Keratinocyte (primary cell): ENCODE measurements around the gene ZNF594. TPM values are rescaled to one million over a fixed set of nuclear protein-coding genes. Genes with fewer than 3 reads are reported as not detected.

ENCODE experiments used
- DNase-seq: peaks from one replicate; pipeline ENCODE4 v3.0.0-alpha.2; 2011; ENCODE audit warnings: low read depth, missing footprints, low spot score
- FAIRE-seq: peaks from 2 replicates; lab custom pipeline; 2011; peaks lifted over from hg19 to GRCh38; lab: Jason Lieb, UNC
- H2AFZ ChIP-seq: 2 replicates; pipeline ENCODE4 v1.6.0; 2012; ENCODE audit warnings: low read length, control low read depth, inconsistent platforms; ENCODE audit not compliant: control insufficient read depth
- H3K27ac ChIP-seq: 2 replicates; pipeline ENCODE4 v1.5.1; 2011; ENCODE audit warnings: low read length; ENCODE audit not compliant: control insufficient read depth, insufficient read depth
- H3K27me3 ChIP-seq: 3 replicates; pipeline ENCODE4 v1.6.0; 2011; ENCODE audit warnings: low read length; ENCODE audit not compliant: control insufficient read depth, insufficient read depth; ENCODE audit errors: extremely low read depth
- H3K36me3 ChIP-seq, 2 experiments: 2 replicates in 1 of 2; 3 replicates in 1 of 2; pipeline ENCODE4 v1.5.1; 2011; ENCODE audit warnings: low read length in 2 of 2, mild to moderate bottlenecking in 1 of 2; ENCODE audit not compliant: control insufficient read depth in 2 of 2, insufficient read depth in 2 of 2; ENCODE audit errors: extremely low read depth in 1 of 2
- H3K4me1 ChIP-seq: 3 replicates; pipeline ENCODE4 v1.5.1; 2011; ENCODE audit warnings: low read length; ENCODE audit not compliant: control insufficient read depth, insufficient read depth; ENCODE audit errors: extremely low read depth
- H3K4me2 ChIP-seq: 3 replicates; pipeline ENCODE4 v1.6.0; 2011; ENCODE audit warnings: low read depth, low read length; ENCODE audit not compliant: control insufficient read depth, insufficient read depth; ENCODE audit errors: extremely low read depth
- H3K4me3 ChIP-seq, 3 experiments: fragments of 200-600 bp in 1 of 3; sonication (generic) in 1 of 3; 2 replicates in 2 of 3; 3 replicates in 1 of 3; pipeline ENCODE4 v1.5.1; 2011 to 2016; ENCODE audit warnings: low read length in 3 of 3, mild to moderate bottlenecking in 3 of 3, control low read depth in 2 of 3, inconsistent platforms in 1 of 3, low read depth in 1 of 3, mixed read lengths in 1 of 3, mixed run types in 1 of 3, moderate library complexity in 1 of 3; ENCODE audit not compliant: control insufficient read depth in 2 of 3, insufficient read depth in 2 of 3; ENCODE audit errors: extremely low read depth in 1 of 3
- H3K79me2 ChIP-seq: 2 replicates; pipeline ENCODE4 v1.6.0; 2012; ENCODE audit warnings: low read length; ENCODE audit not compliant: control insufficient read depth, insufficient read depth
- H3K9ac ChIP-seq: 3 replicates; pipeline ENCODE4 v1.6.0; 2011; ENCODE audit warnings: low read length; ENCODE audit not compliant: control insufficient read depth, insufficient read depth; ENCODE audit errors: extremely low read depth
- H3K9me1 ChIP-seq: 3 replicates; pipeline ENCODE4 v1.6.0; 2011; ENCODE audit warnings: low read length; ENCODE audit not compliant: control insufficient read depth, insufficient read depth; ENCODE audit errors: extremely low read depth
- H3K9me3 ChIP-seq: 2 replicates; pipeline ENCODE4 v1.5.1; 2012; ENCODE audit warnings: low read depth, low read length; ENCODE audit not compliant: control insufficient read depth
- H4K20me1 ChIP-seq: 3 replicates; pipeline ENCODE4 v1.6.0; 2011; ENCODE audit warnings: low read length; ENCODE audit not compliant: control insufficient read depth, insufficient read depth; ENCODE audit errors: extremely low read depth
- EZH2 ChIP-seq: IDR thresholded peaks from one replicate; pipeline ENCODE4 v1.6.1; 2012; ENCODE audit warnings: inconsistent platforms, mild to moderate bottlenecking, low read length, moderate library complexity
- dilution Hi-C: fragments of 300-500 bp; cut with MboI; formaldehyde crosslinking; loops from one replicate; pipeline ENCODE4 v1.7.0; 2020; ENCODE audit warnings: low sequenced_read_pairs; ENCODE audit not compliant: extremely low pct_ligation_motif_present
- polyA plus RNA-seq, 5 experiments: library from polyadenylated mRNA; depleted of rRNA in 3 of 5; stranded (reverse) in 3 of 5; stranded (forward) in 1 of 5; unstranded in 1 of 5; fragments of >200 nt; gene quantifications; 1 replicate in 1 of 5; 2 replicates in 3 of 5; 3 replicates in 1 of 5; pipeline versions ENCODE4 v1.2.1 to v1.2.3, GENCODE V29; 2011 to 2012; ENCODE audit warnings: missing spikeins in 2 of 5, low read depth in 1 of 5, low replicate concordance in 1 of 5
- TF ChIP-seq, protein P1 (sequence below), 3 experiments: IDR thresholded peaks in 1 of 3; conservative IDR thresholded peaks in 1 of 3; optimal IDR thresholded peaks in 1 of 3; 2 replicates in 2 of 3; 3 replicates in 1 of 3; pipeline versions ENCODE3 to v1.5.1; 2011; ENCODE audit warnings: low read length in 3 of 3, mild to moderate bottlenecking in 3 of 3, moderate library complexity in 2 of 3, control low read depth in 1 of 3, inconsistent platforms in 1 of 3; ENCODE audit not compliant: insufficient read depth in 2 of 3; ENCODE audit errors: extremely low read depth in 1 of 3

The ZNF594 gene
- polyA plus RNA-seq, 1 donor (not counting 4 experiments of a cell fraction or from before 2014, with no cell fraction given) = 2.1 TPM

DNA sequence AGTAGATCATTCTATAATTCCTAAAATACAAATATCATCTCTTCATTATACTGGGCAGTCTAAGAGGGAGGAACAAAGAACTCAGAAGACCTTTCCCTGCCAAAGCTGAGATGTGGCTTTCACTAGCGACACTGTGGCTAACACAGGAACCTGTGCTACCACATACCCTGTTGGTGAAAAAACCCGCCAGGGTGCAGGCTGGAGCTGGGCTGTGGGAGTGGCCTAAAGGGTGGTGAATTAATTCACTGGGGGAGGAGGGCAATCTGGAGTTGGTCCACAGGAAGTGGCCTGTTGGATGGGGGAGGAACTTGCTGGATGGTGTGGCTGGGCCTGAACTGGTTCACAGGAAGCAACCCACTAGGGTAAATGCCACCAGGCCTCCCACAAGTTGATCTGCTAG lies 7.4 kb downstream of the ZNF594 start:
- peaks cover 44% of the 10 kb centered on the region for H3K9me3 ChIP-seq
- no peaks in the 10 kb centered on the region for H3K4me1 ChIP-seq
- no peaks in the 10 kb centered on the region for H3K79me2 ChIP-seq
- H3K4me2 ChIP-seq = no peak overlapping the region
- FAIRE-seq = no peak
- no peaks in the 10 kb centered on the region for H3K27me3 ChIP-seq
- H3K4me3 ChIP-seq = no peak overlapping the region
- H3K36me3 ChIP-seq = peaks cover 0 to 2% of the 10 kb centered on the region in 2 experiments
- dilution Hi-C loops = no loop called here
- no peak overlapping the region for H3K27ac ChIP-seq
- no peak overlapping the region for H2AFZ ChIP-seq
- no peaks in the 10 kb centered on the region for H3K9me1 ChIP-seq
- no peak overlapping the region for H3K9ac ChIP-seq
- TF ChIP-seq, protein P1, sequence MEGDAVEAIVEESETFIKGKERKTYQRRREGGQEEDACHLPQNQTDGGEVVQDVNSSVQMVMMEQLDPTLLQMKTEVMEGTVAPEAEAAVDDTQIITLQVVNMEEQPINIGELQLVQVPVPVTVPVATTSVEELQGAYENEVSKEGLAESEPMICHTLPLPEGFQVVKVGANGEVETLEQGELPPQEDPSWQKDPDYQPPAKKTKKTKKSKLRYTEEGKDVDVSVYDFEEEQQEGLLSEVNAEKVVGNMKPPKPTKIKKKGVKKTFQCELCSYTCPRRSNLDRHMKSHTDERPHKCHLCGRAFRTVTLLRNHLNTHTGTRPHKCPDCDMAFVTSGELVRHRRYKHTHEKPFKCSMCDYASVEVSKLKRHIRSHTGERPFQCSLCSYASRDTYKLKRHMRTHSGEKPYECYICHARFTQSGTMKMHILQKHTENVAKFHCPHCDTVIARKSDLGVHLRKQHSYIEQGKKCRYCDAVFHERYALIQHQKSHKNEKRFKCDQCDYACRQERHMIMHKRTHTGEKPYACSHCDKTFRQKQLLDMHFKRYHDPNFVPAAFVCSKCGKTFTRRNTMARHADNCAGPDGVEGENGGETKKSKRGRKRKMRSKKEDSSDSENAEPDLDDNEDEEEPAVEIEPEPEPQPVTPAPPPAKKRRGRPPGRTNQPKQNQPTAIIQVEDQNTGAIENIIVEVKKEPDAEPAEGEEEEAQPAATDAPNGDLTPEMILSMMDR (optimal IDR thresholded peaks at IDR 0.05 in 1 of 3, IDR thresholded peaks at IDR 0.05 in 1 of 3, conservative IDR thresholded peaks at IDR 0.05 in 1 of 3; ENCODE audit: extremely low read depth in 1 of 3, insufficient read depth in 2 of 3, low read length in 3 of 3) = no peak
- TF ChIP-seq EZH2 = no peak
- DNase-seq = no peak
- H4K20me1 ChIP-seq = no peaks in the 10 kb centered on the region

DNA sequence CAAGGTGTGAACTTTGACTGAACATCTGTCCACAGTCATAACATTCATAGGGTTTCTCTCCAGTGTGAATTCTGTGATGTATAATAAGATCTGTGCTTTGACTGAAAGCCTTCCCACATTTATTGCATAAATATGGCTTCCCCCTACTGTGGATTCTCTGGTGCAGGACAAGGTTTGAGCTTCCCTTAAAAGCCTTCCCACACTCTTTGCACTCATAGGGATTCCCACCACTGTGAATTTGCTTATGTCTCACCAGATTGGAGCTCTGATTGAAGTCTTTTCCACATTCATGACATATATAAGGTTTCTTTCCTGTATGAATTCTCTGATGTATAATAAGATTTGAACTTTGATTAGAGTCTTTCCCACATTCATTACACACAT lies 8.3 kb downstream of the ZNF594 start:
- H3K9ac ChIP-seq = no peak overlapping the region
- no peak for TF ChIP-seq EZH2
- TF ChIP-seq, protein P1 (optimal IDR thresholded peaks at IDR 0.05 in 1 of 3, IDR thresholded peaks at IDR 0.05 in 1 of 3, conservative IDR thresholded peaks at IDR 0.05 in 1 of 3; ENCODE audit: extremely low read depth in 1 of 3, insufficient read depth in 2 of 3, low read length in 3 of 3) = no peak
- H3K9me3 ChIP-seq = peaks cover 47% of the 10 kb centered on the region
- FAIRE-seq (no peak), DNase-seq (no peak)
- no peak overlapping the region for H3K4me2 ChIP-seq
- H3K9me1 ChIP-seq = no peaks in the 10 kb centered on the region
- H2AFZ ChIP-seq = no peak overlapping the region
- peaks cover 0 to 1% of the 10 kb centered on the region in 2 experiments for H3K36me3 ChIP-seq
- no peaks in the 10 kb centered on the region for H3K79me2 ChIP-seq
- H4K20me1 ChIP-seq = no peaks in the 10 kb centered on the region
- H3K4me1 ChIP-seq = no peaks in the 10 kb centered on the region
- dilution Hi-C loops = no loop called here
- H3K27me3 ChIP-seq = no peaks in the 10 kb centered on the region
- H3K4me3 ChIP-seq = no peak overlapping the region
- H3K27ac ChIP-seq = no peak overlapping the region
